ENCODE results near the gene SMARCA2. TPM values are rescaled to one million over a fixed set of nuclear protein-coding genes. Genes with fewer than 3 reads are reported as not detected.

The SMARCA2 gene
- total and polyA plus RNA-seq, 10 of the 15 experiments (the other 5 are each of a cell fraction or from before 2014, with no cell fraction given), result 100 to 392 (median 204) TPM

DNA sequence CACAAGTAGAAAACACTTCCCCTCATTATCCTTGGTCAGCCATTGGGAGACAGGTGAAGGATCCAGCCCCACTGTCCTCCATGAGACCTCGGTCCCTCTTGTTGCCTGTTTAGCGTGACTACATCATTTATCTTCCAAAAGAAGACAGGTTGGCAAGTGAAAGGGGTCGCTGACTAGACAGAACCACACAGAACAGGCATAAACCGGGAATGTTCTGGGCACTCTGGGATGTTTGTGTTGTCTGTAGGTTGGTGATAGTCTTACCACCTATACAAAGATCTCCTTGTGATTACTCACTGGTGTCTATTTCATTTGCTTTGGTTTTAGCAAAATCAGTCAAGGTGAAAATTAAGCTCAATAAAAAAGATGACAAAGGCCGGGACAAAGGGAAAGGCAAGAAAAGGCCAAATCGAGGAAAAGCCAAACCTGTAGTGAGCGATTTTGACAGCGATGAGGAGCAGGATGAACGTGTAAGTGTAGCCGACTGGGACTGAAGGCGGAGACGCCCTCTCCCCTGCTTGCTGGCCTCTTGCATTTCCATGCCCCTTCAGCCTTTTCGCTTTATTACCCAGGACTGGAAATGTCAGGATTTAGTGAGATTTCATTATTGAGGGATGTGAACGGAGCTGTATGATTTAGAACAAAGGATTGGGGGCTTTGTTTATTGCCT is 175.9 kb downstream of the SMARCA2 start:
- in situ Hi-C loops (cut with MboI), result no loop called here
- Histone ChIP-seq H2AFZ (ENCODE audit: control insufficient read depth, low read depth, low read length) (no peak overlapping the region), H3K9ac (ENCODE audit: control insufficient read depth, insufficient read depth, low read length) (no peak overlapping the region), H3K27me3 (replicated peaks in 1 of 2; ENCODE audit: control insufficient read depth in 2 of 2, insufficient read depth in 2 of 2, low read length in 1 of 2) (no peaks in the 10 kb centered on the region), H3K27ac (ENCODE audit: control insufficient read depth, insufficient read depth) (no peak overlapping the region), H4K20me1 (ENCODE audit: control insufficient read depth, insufficient read depth) (no peaks in the 10 kb centered on the region), H3K79me2 (ENCODE audit: control insufficient read depth, insufficient read depth, low read length) (no peaks in the 10 kb centered on the region), H3K9me3 (replicated peaks; ENCODE audit: control insufficient read depth, insufficient read depth, low read length) (no peaks in the 10 kb centered on the region), H3K4me3 (no peak overlapping the region), H3K4me1 (ENCODE audit: control insufficient read depth, insufficient read depth, low read length) (no peaks in the 10 kb centered on the region), H3K36me3 (ENCODE audit: control insufficient read depth in 2 of 2, insufficient read depth in 2 of 2, low read length in 1 of 2) (peaks cover 6 to 53% of the 10 kb centered on the region in 2 experiments), H3K4me2 (ENCODE audit: control insufficient read depth, insufficient read depth) (no peak overlapping the region)
- BruUV-seq (replicated peaks), result no TSS peak
- WGBS (ENCODE audit: insufficient coverage, insufficient replicate concordance, low lambda C conversion rate, missing lambda C conversion rate), result 97% methylated on average over 14 of the region's 14 CpGs
- no peak for FAIRE-seq
- SMC1A ChIA-PET (ENCODE audit: uncharacterized antibody, unreplicated experiment), result interaction anchor here (0.6 to 1.8 kb wide), 2 partner anchors 10 to 492 kb away, joined by 3 to 4 read pairs; no protein-coding TSS in a partner anchor
- RAD21 ChIA-PET (ENCODE audit: unreplicated experiment), result interaction anchor here (1.6 kb wide), 1 partner anchor 537 kb away, joined by 4 read pairs; no protein-coding TSS in a partner anchor
- DNase-seq (ENCODE audit: low read depth, low spot score), result no peak
- TF ChIP-seq NFIC (IDR thresholded peaks at IDR 0.05; ENCODE audit: low read depth, low read length), result no peak
- no peak for TF ChIP-seq HDGF (IDR thresholded peaks at IDR 0.05)
- ATAC-seq, result no peak
- CTCF ChIA-PET, result no interaction called here
- intact Hi-C loops (cut with micrococcal nuclease; ENCODE audit: unreplicated experiment), result no loop called here
- POLR2A ChIA-PET, result interaction anchor here (0.5 kb wide), 1 partner anchor 532 kb away, joined by 3 read pairs; no protein-coding TSS in a partner anchor

GRCh38 chr9:2191609-2191972 is 176.4 kb downstream of the SMARCA2 start:
- Histone ChIP-seq H3K4me2 (ENCODE audit: control insufficient read depth, insufficient read depth) (no peak overlapping the region), H3K4me3 (no peak overlapping the region), H3K27me3 (replicated peaks in 1 of 2; ENCODE audit: control insufficient read depth in 2 of 2, insufficient read depth in 2 of 2, low read length in 1 of 2) (no peaks in the 10 kb centered on the region), H3K4me1 (ENCODE audit: control insufficient read depth, insufficient read depth, low read length) (no peaks in the 10 kb centered on the region), H3K9ac (ENCODE audit: control insufficient read depth, insufficient read depth, low read length) (no peak overlapping the region), H3K27ac (ENCODE audit: control insufficient read depth, insufficient read depth) (no peak overlapping the region), H4K20me1 (ENCODE audit: control insufficient read depth, insufficient read depth) (no peaks in the 10 kb centered on the region), H3K79me2 (ENCODE audit: control insufficient read depth, insufficient read depth, low read length) (no peaks in the 10 kb centered on the region), H2AFZ (ENCODE audit: control insufficient read depth, low read depth, low read length) (no peak overlapping the region), H3K9me3 (replicated peaks; ENCODE audit: control insufficient read depth, insufficient read depth, low read length) (no peaks in the 10 kb centered on the region), H3K36me3 (ENCODE audit: control insufficient read depth in 2 of 2, insufficient read depth in 2 of 2, low read length in 1 of 2) (peaks cover 4 to 50% of the 10 kb centered on the region in 2 experiments)
- BruUV-seq (replicated peaks), result no TSS peak
- intact Hi-C loops (cut with micrococcal nuclease; ENCODE audit: unreplicated experiment) (no loop called here), in situ Hi-C loops (cut with MboI) (no loop called here)
- WGBS (ENCODE audit: insufficient coverage, insufficient replicate concordance, low lambda C conversion rate, missing lambda C conversion rate), result 89% methylated on average over 4 of the region's 4 CpGs
- FAIRE-seq (no peak), ATAC-seq (no peak), DNase-seq (ENCODE audit: low read depth, low spot score) (no peak)
- TF ChIP-seq JUNB (IDR thresholded peaks at IDR 0.05) (peak; percentile 7; the same call in 1 of the 2 replicates), BACH1 (IDR thresholded peaks at IDR 0.05; ENCODE audit: borderline replicate concordance) (no peak)
- ChIA-PET RAD21 (ENCODE audit: unreplicated experiment) (interaction anchor here (1.6 kb wide), 1 partner anchor 537 kb away, joined by 4 read pairs; no protein-coding TSS in a partner anchor), POLR2A (no interaction called here), SMC1A (ENCODE audit: uncharacterized antibody, unreplicated experiment) (interaction anchor here (1.8 kb wide), 1 partner anchor 10 kb away, joined by 4 read pairs; no protein-coding TSS in a partner anchor), CTCF (no interaction called here)

Data from GM12878 (cell line).